ENCODE data around the gene PI4K2B.
"Not testable (repeated sequence)": the region's sequence is repeated elsewhere in the genome, so short reads cannot be mapped to it uniquely, and the experiment has no call there.

PI4K2B gene

DNA sequence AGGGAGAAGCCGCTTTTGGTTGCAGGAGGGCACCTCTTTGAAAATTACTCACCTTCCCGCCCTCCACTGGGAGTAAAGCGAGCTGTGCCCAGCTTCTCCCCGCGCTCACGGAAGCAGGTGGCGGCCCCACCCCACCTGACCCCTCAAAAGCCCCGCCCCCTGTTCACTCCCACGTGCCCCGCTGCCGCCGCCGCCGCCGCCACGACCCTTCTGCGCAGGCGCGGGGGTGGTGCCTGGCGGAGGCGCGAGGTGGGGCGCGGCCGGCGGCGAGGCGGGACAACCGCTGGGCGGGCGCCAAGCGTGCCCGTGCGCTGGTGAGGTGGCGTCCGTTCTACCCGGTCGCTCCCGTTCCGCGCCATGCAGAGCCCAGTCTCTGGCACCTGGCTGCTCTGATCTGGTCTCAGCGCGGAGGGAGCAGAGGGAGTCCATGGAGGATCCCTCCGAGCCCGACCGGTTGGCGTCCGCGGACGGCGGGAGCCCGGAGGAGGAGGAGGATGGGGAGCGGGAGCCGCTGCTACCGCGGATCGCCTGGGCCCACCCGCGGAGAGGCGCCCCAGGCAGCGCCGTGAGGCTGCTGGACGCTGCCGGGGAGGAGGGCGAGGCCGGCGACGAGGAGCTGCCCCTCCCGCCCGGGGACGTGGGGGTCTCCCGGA, at the start of gene PI4K2B:
PI4K2B (plus strand) TSS at position 297 of the 653 bp plus-strand sequence; CDS start at position 428, 131 bp downstream.
- DNase-seq (ENCODE audit: low spot score): peak; percentile 98

GRCh38 chr4:25184056-25184455, 49.8 kb upstream of the PI4K2B start:
- DNase-seq (ENCODE audit: low spot score): no peak

DNA sequence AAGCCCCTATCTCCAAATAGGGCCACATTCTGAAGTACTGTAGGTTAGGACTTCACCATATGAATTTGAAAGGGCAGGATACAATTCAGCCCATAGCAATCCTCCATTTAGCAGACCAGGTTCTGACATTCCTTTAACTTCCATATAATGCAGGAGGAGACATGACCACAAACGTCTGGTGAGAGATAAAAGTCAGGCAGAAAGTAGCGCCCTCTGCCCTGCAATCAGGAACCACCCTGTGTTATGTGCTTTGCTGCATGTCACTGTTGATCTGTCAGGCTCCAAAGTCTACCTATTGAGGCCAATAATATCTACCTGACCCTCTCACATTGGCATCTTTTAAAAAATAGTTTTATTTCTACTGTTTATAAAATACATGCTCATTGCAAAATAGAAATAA, 43.4 kb upstream of the PI4K2B start:
- DNase-seq (ENCODE audit: low spot score): no peak

GRCh38 chr4:25198713-25199112, 35.1 kb upstream of the PI4K2B start:
- no peak for DNase-seq (ENCODE audit: low spot score)

DNA sequence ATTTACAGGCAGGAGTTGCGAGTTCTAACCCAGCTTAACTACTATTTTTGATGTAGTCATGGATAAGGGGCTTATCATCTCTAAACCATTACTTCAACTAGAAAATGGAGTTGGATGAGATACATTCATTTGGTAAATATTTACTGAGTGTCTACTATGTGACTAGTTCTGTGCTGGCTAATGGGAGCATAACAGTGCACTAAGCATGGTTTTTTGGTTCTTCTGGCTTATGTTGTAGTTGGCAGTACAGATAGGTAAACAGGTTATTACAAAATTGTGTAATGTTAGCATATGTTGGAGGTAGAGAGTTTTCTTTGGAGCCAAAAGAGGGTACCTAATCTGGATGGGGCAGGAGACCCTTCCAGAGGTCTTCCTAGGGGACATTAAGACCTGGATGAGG, 25.8 kb upstream of the PI4K2B start:
- no peak for DNase-seq (ENCODE audit: low spot score)

DNA sequence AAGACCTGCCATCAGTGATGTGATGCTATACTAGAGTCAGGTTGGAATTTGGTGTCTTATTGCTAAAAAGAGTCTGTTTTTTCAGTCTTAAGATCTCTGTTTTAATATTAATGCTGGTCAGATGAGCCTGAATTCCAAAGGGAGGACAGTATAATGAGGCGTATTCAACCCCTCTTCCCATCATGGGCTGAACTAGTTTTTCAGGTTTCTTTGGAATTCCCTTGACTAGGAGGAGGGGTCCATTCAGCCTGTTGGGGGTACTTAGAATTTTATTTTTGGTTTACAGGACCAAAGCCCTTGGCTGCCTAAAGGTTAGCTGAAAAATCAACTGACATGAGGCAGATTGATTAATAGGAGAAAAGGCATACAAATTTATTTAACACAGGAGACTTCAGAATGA, 24.1 kb upstream of the PI4K2B start:
- no peak for DNase-seq (ENCODE audit: low spot score)

DNA sequence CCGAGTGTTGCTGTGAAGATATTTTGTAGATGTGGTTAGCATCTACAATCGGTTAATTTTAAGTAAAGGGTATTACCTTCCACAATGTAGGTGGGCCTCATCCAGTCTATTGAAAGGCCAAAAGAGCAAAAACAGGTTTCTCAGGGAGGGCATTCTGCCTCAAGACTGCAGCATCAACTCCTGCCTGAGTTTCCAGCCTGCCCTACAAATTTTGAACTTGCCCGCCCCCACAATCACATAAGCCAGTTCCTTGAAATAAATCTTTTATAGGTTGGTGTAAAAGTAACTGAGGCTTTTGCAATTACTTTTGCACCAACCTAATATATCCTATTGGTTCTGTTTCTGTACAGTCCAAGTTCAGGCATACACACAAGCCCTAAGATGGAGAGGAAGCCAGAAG, 22.1 kb upstream of the PI4K2B start:
- DNase-seq (ENCODE audit: low spot score): no peak

DNA sequence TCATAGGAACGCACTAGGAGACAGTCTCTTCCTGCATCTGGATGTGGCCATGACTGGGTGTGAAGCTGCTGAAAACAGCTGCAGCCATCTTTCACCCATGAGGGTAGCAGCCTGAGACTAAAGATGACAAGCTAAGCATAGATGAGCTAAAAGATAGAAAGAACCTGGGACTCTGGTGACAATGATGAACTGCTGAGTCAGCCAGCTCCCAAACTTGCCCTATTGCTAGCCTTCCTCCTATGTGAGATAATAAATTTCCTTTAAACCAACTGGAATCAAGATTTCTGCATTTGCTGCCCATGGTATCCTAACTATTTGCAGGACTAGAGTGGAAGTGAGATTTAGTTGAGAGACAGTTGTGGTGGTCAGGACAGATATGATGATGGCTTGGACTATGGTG, 21.0 kb upstream of the PI4K2B start:
- DNase-seq (ENCODE audit: low spot score): no peak

DNA sequence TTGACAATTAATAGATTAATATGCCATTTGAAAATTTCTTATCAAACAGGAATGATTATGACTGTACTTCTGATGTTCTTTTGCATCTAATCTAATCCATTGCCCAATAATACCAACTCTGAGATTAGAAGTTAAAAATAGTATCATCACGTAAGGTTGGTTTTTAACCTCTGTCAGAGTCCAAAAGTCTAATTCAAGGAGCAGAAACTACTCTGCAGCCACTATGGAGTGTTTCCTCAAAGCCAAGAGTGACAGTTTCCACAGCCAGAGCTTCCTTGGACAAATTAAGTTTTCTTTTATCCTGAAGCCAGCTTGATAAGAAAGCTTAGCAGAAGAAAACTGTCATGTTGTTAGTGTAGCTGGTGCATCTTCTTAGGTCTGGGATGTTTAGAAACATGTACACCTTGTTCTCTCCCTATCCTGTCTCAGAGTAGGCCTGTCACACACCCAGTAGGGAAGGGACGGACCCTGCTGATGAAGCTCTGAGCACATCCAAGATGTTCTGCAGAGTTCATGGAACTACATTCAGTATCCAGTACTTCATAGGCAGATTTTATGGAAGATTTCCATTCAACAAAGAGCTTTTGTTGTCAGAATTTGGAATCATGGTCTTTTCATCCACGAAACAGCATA, 20.4 kb upstream of the PI4K2B start:
- DNase-seq (ENCODE audit: low spot score): no peak

- not testable (repeated sequence) for DNase-seq (ENCODE audit: low spot score)
Observed at GRCh38 chr4:25214750-25215149, 19.1 kb upstream of the PI4K2B start.

- no peak for DNase-seq (ENCODE audit: low spot score)
Observed at GRCh38 chr4:25215511-25215910, 18.3 kb upstream of the PI4K2B start.

- no peak for DNase-seq (ENCODE audit: low spot score)
Observed at GRCh38 chr4:25221377-25221776, 12.5 kb upstream of the PI4K2B start.

DNA sequence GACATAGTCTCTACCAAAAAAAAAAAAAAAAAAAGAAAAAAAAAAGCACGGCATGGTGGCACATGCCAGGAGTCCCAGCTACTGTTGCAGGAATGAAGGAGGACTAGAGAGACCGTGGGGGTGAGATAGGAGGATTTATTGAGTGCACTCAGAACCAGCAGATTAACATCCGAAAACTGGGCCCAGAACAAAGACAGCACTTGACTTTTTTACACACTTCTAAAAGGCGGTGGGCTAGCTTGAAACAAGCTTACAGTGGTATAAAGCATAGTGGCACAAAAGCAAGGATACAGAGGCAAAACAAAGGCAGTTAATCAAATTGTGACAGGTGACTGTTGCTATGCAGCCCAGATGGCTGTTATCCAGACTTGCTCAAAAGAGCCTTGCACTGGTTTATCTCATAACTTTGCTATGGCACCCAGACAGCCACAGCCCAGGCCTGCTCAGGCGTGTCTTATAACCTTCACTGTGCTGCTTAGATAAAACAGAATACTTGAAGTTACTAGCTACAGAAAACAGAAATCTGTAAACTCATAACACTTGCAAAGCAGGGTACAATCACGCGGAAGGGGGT, 9.9 kb upstream of the PI4K2B start:
- DNase-seq (ENCODE audit: low spot score): no peak

- DNase-seq (ENCODE audit: low spot score): no peak
Observed at GRCh38 chr4:25229804-25230203, 4.0 kb upstream of the PI4K2B start.

GRCh38 chr4:25233194-25233593, 639 bp upstream of the PI4K2B start:
- no peak for DNase-seq (ENCODE audit: low spot score)

DNA sequence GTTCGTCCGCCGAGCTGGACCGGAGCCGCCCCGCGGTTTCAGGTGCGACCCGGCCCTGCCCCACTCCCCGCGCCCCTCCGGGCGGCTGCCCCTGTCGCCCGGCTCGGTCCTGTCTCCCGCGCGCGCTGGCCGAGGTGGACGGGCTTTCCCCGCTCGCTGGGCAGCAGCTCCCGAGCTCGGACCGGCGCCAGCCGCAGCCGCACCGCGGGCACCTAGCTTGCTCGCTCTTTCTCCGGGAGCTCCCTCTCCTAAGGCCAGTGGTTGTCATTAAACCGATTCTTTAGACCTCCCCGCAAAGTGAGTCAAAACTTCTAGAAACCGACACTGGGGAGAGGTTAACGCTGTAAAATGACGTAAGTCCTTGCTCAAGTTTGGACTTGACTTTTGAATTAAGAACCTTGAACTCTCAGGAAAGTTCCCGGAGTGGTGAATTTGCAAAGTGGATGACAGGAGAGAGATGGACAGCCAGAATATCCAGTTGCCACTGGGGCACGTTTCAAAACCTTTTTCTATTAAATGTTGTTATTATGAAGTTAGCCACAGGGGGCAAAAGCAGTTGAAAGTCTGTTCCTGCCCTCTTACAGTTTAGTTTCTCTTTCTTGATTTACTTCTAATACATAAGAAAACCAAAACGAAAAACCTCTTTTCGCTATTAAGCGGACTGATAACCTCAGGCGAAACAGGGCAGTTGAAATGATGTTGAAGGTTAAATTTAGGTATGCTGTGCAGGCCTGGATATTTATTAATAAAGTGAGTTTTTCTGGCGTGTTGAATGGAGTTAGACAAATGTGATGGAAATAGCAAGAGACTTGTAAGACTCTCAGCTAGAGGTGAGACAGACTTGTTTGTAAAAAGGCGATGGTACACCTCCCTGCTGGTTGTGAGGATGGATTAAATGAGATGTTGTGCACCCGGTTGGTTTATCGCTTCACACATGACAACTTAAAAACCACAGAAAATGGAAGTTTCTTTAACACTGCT, 847 bp downstream of the PI4K2B start:
- DNase-seq (ENCODE audit: low spot score): peak; percentile 56

GRCh38 chr4:25235401-25235800, 1.6 kb downstream of the PI4K2B start:
- DNase-seq (ENCODE audit: low spot score): no peak

DNA sequence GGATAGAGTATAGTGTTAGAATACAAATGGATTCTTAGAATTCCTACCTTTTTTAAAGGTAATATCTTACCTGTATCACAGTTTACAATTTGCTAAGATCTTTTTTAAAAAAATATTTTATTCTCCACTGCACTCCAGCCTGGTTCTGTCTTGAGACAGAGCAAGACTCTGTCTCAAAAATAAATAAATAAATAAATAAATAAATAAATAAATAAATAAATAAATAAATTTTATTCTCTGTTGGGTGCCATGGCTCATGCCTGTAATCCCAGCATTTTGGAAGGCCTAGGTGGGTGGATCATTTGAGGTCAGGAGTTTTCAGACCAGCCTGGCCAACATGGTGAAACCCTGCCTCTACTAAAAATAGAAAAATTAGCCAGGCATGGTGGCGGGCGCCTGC, 2.2 kb downstream of the PI4K2B start:
- not testable (repeated sequence) for DNase-seq (ENCODE audit: low spot score)

DNA sequence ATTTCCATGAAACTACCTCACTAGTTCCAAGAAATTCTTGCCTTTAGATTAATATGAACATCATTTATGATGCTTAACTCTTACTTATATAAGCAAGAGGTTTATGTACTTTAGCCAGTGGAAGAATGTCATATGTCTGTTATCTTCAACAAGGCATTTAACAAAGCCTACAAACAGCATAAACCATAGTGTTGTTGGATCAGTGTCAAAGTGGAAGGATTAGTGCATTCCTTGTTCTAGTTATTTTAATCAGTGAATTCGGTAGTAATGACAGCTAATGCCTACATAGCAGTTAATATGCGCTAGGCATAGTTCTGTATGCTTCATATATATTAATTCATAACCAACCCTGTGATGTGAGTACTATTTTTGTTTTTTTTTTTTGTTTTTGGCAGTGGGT, 3.1 kb downstream of the PI4K2B start:
- no peak for DNase-seq (ENCODE audit: low spot score)

- DNase-seq (ENCODE audit: low spot score): no peak
Observed at GRCh38 chr4:25238052-25238451, 4.2 kb downstream of the PI4K2B start.

GRCh38 chr4:25239528-25239927, 5.7 kb downstream of the PI4K2B start:
- DNase-seq (ENCODE audit: low spot score): not testable (repeated sequence)

GRCh38 chr4:25240754-25241210, 6.9 kb downstream of the PI4K2B start:
- DNase-seq (ENCODE audit: low spot score): not testable (repeated sequence)
